Gastroesophageal sphincter (tissue), 3 donors: ENCODE measurements around the gene TNNC1.

ENCODE experiments used
- EP300 ChIP-seq: sonication (generic); formaldehyde crosslinking; IDR thresholded peaks from one replicate; pipeline ENCODE4 v1.6.1; 2017; ENCODE audit warnings: antibody characterized with exemption, mild to moderate bottlenecking
- POLR2A ChIP-seq, 2 donors: fragments of 450-650 bp; IDR thresholded peaks; one replicate each; pipeline ENCODE4 v1.6.1; 2017; ENCODE audit warnings: antibody characterized with exemption in 2 of 2, mild to moderate bottlenecking in 2 of 2, moderate library complexity in 1 of 2
- POLR2AphosphoS5 ChIP-seq: sonication (generic); formaldehyde crosslinking; IDR thresholded peaks from one replicate; pipeline ENCODE4 v1.6.1; 2017; ENCODE audit warnings: antibody characterized with exemption
- TF ChIP-seq, protein P1 (sequence below), 4 experiments: fragments of 200-600 bp in 2 of 4; fragments of 450-650 bp in 2 of 4; sonication (generic) in 1 of 4; IDR thresholded peaks; one replicate each; pipeline ENCODE4 v1.5.1; 2017 to 2019; ENCODE audit warnings: antibody characterized with exemption in 4 of 4, mild to moderate bottlenecking in 2 of 4, moderate library complexity in 2 of 4

DNA sequence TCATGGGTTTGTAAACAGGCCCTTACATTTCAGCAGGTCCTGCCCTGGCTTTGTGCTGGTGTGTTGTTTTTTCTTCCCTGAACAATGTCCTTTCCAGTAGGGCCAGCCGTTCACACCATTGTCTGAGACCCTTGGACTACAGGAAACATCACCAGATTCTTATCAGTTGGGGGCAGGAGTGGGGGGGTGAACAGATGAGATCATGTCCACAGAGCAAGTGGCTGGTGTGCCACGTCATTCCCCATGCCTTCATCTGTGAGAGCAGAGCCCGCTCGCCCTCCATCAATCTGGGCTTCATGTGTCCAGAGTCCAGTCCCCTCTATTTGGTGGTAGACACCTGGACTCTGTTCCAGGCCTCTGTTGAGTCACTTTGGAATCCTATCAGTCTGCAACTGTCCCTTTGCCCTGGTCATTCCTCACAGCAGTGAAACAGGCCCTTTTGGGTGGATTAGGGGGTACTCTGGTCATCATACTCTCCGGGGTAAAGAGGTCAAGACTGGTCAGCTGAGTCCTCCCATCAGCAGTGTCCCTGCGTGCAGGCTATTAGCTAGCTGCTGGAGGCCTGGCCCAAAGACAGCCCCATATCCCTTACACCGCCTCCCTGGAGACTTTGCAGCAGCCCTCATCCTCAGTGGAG lies 23.9 kb downstream of the TNNC1 start:
- TF ChIP-seq, protein P1, sequence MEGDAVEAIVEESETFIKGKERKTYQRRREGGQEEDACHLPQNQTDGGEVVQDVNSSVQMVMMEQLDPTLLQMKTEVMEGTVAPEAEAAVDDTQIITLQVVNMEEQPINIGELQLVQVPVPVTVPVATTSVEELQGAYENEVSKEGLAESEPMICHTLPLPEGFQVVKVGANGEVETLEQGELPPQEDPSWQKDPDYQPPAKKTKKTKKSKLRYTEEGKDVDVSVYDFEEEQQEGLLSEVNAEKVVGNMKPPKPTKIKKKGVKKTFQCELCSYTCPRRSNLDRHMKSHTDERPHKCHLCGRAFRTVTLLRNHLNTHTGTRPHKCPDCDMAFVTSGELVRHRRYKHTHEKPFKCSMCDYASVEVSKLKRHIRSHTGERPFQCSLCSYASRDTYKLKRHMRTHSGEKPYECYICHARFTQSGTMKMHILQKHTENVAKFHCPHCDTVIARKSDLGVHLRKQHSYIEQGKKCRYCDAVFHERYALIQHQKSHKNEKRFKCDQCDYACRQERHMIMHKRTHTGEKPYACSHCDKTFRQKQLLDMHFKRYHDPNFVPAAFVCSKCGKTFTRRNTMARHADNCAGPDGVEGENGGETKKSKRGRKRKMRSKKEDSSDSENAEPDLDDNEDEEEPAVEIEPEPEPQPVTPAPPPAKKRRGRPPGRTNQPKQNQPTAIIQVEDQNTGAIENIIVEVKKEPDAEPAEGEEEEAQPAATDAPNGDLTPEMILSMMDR (IDR thresholded peaks at IDR 0.05): no peak
- TF ChIP-seq POLR2A (IDR thresholded peaks at IDR 0.05): no peak
- TF ChIP-seq EP300: no peak
- TF ChIP-seq POLR2AphosphoS5: no peak
